GM12874 (cell line): ENCODE data around the gene BRIP1.

ENCODE experiments used
- TF ChIP-seq, protein P1 (sequence below): IDR thresholded peaks from 2 replicates; pipeline ENCODE4 v1.5.1; 2011; ENCODE audit warnings: low read depth, mild to moderate bottlenecking, control low read depth, low read length, moderate library complexity; ENCODE audit not compliant: insufficient read depth

Gene BRIP1

DNA sequence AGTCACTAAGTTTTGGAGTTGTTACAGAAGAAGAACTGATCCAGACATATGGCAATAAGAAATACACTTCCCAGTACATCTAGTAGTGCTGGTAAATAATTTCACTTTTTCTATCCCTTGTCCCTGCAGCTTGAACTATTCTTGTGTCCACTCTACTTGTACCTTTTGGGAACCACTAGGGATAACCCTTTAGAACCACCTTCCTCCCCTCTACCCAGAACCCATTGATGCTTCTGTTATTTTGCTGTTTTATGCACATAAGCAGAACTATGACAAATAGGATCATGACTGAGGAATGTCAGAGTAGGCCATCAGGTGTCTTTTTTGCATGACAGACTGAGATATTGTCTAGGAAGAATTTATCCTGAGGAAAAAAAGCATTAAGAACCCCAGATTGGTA, 125.1 kb downstream of the BRIP1 start:
- TF ChIP-seq, protein P1, sequence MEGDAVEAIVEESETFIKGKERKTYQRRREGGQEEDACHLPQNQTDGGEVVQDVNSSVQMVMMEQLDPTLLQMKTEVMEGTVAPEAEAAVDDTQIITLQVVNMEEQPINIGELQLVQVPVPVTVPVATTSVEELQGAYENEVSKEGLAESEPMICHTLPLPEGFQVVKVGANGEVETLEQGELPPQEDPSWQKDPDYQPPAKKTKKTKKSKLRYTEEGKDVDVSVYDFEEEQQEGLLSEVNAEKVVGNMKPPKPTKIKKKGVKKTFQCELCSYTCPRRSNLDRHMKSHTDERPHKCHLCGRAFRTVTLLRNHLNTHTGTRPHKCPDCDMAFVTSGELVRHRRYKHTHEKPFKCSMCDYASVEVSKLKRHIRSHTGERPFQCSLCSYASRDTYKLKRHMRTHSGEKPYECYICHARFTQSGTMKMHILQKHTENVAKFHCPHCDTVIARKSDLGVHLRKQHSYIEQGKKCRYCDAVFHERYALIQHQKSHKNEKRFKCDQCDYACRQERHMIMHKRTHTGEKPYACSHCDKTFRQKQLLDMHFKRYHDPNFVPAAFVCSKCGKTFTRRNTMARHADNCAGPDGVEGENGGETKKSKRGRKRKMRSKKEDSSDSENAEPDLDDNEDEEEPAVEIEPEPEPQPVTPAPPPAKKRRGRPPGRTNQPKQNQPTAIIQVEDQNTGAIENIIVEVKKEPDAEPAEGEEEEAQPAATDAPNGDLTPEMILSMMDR, result no peak

DNA sequence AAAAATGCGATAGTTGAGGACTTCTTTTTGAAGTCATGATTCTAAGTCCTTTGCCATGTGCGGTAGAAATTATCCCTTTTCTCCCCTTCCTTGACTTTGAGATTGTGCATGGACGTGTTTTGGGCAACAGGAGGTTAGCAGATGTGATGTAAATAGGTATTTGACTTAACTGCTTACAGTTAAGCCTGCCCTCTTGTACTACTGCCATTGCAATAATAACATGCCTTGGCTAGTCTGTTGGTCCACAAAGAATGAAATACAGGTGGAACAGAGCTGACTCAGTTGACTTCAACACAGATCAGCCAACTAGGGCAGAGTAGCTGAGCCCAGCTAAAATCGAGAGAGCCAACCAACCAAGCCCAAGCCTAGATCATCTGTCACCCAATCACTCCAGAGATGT, 125.5 kb downstream of the BRIP1 start:
- TF ChIP-seq, protein P1, result no peak

DNA sequence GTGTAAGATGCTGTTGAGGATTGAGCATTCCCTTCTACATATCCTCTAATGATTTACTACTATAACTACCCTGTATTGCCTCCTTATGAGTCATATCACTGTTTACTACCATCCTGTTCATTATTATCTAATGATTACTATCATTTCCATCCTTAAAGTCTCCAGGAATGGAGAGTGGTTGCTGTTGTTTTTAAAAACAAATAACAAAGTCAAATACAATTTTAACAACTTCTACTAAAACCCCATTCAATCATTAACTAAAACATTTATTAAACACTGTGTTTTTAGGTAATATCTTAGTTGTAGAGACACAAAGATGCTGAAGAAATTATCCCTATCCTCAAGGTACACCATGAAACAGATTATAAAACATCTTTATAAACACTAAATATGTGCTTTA, 126.9 kb downstream of the BRIP1 start:
- TF ChIP-seq, protein P1, result no peak

DNA sequence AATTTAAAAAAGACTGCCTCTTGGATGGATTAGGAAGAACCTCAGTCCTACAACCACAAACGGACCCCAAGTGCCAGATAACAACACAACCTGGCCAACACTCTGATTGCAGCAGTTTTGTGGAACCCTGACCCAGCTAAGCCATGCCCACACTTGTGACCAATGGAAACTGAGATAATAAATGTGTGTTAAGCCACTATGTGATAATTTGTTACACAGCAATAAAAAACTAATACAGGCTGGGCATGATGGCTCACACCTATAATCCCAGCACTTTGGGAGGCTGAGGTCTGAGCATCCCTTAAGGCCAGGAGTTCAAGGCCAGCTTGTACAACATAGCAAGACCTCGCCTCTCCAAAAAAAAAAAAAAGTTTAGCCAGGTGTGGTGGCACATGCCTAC, 127.5 kb downstream of the BRIP1 start:
- TF ChIP-seq, protein P1, result no peak

GRCh38 chr17:61734466-61734865, 128.9 kb downstream of the BRIP1 start:
- TF ChIP-seq, protein P1, result no peak

GRCh38 chr17:61734012-61734411, 129.3 kb downstream of the BRIP1 start:
- TF ChIP-seq, protein P1, result no peak

DNA sequence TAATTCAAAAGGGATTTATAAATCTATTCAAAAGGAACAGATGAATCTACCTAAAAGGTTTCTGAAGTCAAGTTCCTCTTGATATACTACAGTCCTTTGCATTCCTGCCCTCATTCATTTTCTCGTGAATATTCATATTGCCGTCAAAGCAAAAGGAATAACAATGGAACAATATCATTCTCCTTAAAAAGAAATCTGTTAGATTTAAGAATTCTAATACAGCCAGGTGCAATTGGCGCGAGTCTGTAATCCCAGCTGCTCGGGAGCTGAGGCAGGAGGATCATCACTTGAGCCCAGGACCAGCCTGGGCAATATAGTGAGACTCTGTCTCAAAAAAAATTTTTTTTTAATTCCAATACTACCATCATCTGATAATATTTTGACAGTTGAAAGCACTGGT, 130.3 kb downstream of the BRIP1 start:
- TF ChIP-seq, protein P1, result no peak

GRCh38 chr17:61732169-61732568, 131.2 kb downstream of the BRIP1 start:
- TF ChIP-seq, protein P1, result no peak
